ENCODE measurements around the gene SHD.
A peak's percentile ranks its signal among the peaks of the same experiment; 100 is the strongest.
"Not testable (repeated sequence)": the region's sequence is repeated elsewhere in the genome, so short reads cannot be mapped to it uniquely, and the experiment has no call there.

The SHD gene, protein sequence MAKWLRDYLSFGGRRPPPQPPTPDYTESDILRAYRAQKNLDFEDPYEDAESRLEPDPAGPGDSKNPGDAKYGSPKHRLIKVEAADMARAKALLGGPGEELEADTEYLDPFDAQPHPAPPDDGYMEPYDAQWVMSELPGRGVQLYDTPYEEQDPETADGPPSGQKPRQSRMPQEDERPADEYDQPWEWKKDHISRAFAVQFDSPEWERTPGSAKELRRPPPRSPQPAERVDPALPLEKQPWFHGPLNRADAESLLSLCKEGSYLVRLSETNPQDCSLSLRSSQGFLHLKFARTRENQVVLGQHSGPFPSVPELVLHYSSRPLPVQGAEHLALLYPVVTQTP

GRCh38 chr19:4278419-4279266, at the start of gene SHD:
Gene SHD (plus strand): TSS chr19:4279266. CDS start chr19:4280064, 798 bp downstream.
- TF ChIP-seq, protein P1, sequence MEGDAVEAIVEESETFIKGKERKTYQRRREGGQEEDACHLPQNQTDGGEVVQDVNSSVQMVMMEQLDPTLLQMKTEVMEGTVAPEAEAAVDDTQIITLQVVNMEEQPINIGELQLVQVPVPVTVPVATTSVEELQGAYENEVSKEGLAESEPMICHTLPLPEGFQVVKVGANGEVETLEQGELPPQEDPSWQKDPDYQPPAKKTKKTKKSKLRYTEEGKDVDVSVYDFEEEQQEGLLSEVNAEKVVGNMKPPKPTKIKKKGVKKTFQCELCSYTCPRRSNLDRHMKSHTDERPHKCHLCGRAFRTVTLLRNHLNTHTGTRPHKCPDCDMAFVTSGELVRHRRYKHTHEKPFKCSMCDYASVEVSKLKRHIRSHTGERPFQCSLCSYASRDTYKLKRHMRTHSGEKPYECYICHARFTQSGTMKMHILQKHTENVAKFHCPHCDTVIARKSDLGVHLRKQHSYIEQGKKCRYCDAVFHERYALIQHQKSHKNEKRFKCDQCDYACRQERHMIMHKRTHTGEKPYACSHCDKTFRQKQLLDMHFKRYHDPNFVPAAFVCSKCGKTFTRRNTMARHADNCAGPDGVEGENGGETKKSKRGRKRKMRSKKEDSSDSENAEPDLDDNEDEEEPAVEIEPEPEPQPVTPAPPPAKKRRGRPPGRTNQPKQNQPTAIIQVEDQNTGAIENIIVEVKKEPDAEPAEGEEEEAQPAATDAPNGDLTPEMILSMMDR (IDR thresholded peaks at IDR 0.05; ENCODE audit: control extremely low read depth, extremely low read depth, low read depth, missing control alignments): no peak
- DNase-seq (ENCODE audit: extremely low spot score): no peak
- POLR2A ChIA-PET: no interaction called here
- CTCF ChIA-PET: interaction anchor here (3.3 kb wide), 1 partner anchor 12 kb away, joined by 21 read pairs; no protein-coding TSS in a partner anchor

- ChIA-PET CTCF (interaction anchor here (1.0 to 2.2 kb wide), 6 partner anchors 9 to 242 kb away, joined by 3 to 11 read pairs (median 4); partner anchors contain the start of gene YJU2), POLR2A (interaction anchor here (2.4 kb wide), 1 partner anchor 10 kb away, joined by 20 read pairs; no protein-coding TSS in a partner anchor)
- DNase-seq (ENCODE audit: extremely low spot score): not testable (repeated sequence)
Observed at GRCh38 chr19:4230237-4230636, 48.8 kb upstream of the SHD start.

DNA sequence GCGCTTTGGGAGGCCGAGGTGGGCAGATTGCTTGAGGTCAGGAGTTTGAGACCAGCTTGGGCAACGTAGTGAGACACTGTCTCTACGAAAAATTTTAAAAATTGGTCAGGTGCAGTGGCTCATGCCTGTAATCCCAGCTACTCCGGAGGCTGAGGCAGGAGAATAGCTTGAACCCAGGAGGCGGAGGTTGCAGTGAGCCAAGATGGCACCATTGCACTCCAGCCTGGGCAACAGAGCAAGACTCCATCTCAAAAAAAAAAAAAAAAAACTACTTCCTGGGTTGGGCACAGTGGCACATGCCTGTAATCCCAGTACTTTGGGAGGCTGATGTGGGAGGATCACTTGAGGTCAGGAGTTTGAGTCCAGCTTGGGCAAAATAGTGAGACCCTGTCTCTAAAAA, 47.5 kb upstream of the SHD start:
- POLR2A ChIA-PET: interaction anchor here (0.6 kb wide), 1 partner anchor 150 kb away, joined by 7 read pairs; no protein-coding TSS in a partner anchor
- CTCF ChIA-PET: interaction anchor here (2.2 to 4.6 kb wide), 2 partner anchors 10 to 11 kb away, joined by 15 to 35 read pairs; no protein-coding TSS in a partner anchor
- DNase-seq (ENCODE audit: extremely low spot score): not testable (repeated sequence)

DNA sequence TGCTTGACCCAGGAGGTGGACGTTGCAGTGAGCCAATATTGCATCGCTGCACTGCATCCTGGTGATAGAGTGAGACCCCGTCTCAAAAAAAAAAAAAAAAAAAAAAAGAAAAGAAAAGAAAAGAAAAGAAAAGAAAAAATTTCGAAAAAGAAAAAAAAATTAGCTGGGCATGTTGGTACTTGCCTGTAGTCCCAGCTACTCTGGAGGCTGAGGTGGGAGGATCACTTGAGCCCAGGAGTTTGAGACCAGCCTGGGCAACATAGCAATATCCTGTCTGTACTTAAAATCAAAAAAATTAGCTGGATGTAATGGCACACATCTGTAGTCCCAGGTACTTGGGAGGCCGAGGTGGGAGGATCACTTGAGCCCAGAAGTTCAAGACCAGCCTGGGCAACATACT, 46.9 kb upstream of the SHD start:
- DNase-seq (ENCODE audit: extremely low spot score): not testable (repeated sequence)
- ChIA-PET POLR2A (interaction anchor here (0.6 to 0.7 kb wide), 4 partner anchors 67 to 1049 kb away, joined by 5 to 8 read pairs (median 7); no protein-coding TSS in a partner anchor), CTCF (interaction anchor here (1.0 to 4.6 kb wide), 6 partner anchors 11 to 150 kb away, joined by 4 to 35 read pairs (median 10); partner anchors contain the start of genes STAP2 and YJU2)

GRCh38 chr19:4232614-4233281, 46.3 kb upstream of the SHD start:
- ChIA-PET CTCF (interaction anchor here (0.7 to 4.6 kb wide), 7 partner anchors 10 to 149 kb away, joined by 4 to 35 read pairs (median 5); partner anchors contain the start of genes STAP2 and YJU2), POLR2A (interaction anchor here (0.5 to 0.7 kb wide), 4 partner anchors 10 to 1049 kb away, joined by 5 to 8 read pairs (median 6); no protein-coding TSS in a partner anchor)
- TF ChIP-seq, protein P1 (IDR thresholded peaks at IDR 0.05; ENCODE audit: control extremely low read depth, extremely low read depth, low read depth, missing control alignments): no peak
- no peak for DNase-seq (ENCODE audit: extremely low spot score)

DNA sequence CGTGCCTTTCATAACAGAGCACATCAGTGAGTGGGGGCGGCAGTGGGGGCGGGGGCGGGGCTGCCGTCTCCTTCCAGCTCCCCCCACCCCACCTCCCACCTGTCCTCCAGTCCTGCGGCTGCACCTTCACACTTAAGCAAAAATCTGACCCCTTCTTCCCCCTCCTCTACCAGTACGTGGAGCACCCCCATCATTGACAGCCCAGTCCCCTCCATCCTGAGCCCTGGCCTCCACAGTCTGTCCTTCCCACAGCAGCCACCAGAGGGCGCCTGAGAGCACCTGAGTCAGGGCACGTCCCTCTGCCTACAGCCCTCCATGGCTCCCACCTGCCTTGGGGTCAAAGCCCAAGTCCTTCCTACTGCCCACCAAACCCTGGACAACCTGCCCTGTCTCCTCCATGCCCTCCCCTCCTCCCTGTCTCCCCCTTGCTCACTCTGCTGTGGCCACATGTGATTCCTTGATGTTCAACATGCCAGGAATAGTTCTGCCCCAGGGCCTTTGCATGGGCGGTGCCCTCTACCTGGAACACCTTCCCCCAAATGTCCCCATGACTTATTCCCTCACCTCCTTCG, 45.7 kb upstream of the SHD start:
- peak; percentile 71 for DNase-seq (ENCODE audit: extremely low spot score)
- TF ChIP-seq, protein P1 (IDR thresholded peaks at IDR 0.05; ENCODE audit: control extremely low read depth, extremely low read depth, low read depth, missing control alignments): peak; percentile 95
- CTCF ChIA-PET: interaction anchor here (0.7 to 4.6 kb wide), 9 partner anchors 10 to 167 kb away, joined by 3 to 35 read pairs (median 4); partner anchors contain the start of genes SH3GL1, STAP2 and YJU2
- POLR2A ChIA-PET: interaction anchor here (0.5 kb wide), 1 partner anchor 9 kb away, joined by 6 read pairs; no protein-coding TSS in a partner anchor

- no peak for DNase-seq (ENCODE audit: extremely low spot score)
- ChIA-PET CTCF (interaction anchor here (0.7 to 4.6 kb wide), 5 partner anchors 9 to 166 kb away, joined by 3 to 35 read pairs (median 8); partner anchors contain the start of genes SH3GL1 and YJU2), POLR2A (no interaction called here)
- TF ChIP-seq, protein P1 (IDR thresholded peaks at IDR 0.05; ENCODE audit: control extremely low read depth, extremely low read depth, low read depth, missing control alignments): no peak
Observed at GRCh38 chr19:4234142-4234861, 44.8 kb upstream of the SHD start.

Measured in GM10248 (cell line).